NCI-H510A treated with DMSO at 0.1 percent for 48 hours (cell line): ENCODE results near the gene INHA.

Source experiments
- DNase-seq: peaks from one replicate; lab custom pipeline; 2025; lab: John Stamatoyannopoulos, UW

INHA gene, protein sequence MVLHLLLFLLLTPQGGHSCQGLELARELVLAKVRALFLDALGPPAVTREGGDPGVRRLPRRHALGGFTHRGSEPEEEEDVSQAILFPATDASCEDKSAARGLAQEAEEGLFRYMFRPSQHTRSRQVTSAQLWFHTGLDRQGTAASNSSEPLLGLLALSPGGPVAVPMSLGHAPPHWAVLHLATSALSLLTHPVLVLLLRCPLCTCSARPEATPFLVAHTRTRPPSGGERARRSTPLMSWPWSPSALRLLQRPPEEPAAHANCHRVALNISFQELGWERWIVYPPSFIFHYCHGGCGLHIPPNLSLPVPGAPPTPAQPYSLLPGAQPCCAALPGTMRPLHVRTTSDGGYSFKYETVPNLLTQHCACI

GRCh38 chr2:219572237-219573001 is at the start of gene INHA:
TSS of gene INHA (plus strand) at chr2:219572310. CDS start at chr2:219572375, 65 bp downstream.
- DNase-seq, result no peak

DNA sequence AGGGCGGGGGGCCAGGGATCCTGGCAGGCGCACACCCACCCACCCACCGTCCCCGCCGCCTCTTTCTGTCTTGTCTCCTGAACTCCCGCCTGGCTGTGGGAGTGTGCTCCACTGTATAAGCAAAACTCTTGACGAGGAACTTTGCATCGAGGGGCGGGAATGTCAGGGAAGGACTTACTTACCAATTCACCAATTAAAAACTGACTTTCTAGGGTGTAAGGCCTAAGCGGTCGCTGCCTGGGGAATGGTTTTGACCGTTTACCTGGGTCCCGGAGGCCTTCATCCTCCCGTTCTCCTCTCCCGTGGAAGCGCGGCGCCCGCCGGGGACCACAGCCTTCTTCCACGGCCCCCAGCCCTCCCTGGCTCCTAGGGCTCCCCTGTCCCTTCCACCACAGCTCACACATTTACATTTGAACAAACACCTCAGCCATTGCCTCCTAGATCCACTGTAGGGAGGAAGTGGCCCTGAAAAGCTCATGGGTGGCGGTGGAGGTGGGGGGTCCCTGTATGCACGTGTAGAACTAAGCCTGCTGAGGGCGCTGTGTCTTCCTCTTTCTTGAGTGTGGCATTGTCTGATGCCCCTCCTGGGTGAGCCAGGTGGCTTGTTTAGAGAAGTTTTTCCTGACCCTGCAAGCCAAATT is 49.0 kb upstream of the INHA start:
- no peak for DNase-seq

GRCh38 chr2:219524817-219525216 is 47.3 kb upstream of the INHA start:
- DNase-seq, result no peak

DNA sequence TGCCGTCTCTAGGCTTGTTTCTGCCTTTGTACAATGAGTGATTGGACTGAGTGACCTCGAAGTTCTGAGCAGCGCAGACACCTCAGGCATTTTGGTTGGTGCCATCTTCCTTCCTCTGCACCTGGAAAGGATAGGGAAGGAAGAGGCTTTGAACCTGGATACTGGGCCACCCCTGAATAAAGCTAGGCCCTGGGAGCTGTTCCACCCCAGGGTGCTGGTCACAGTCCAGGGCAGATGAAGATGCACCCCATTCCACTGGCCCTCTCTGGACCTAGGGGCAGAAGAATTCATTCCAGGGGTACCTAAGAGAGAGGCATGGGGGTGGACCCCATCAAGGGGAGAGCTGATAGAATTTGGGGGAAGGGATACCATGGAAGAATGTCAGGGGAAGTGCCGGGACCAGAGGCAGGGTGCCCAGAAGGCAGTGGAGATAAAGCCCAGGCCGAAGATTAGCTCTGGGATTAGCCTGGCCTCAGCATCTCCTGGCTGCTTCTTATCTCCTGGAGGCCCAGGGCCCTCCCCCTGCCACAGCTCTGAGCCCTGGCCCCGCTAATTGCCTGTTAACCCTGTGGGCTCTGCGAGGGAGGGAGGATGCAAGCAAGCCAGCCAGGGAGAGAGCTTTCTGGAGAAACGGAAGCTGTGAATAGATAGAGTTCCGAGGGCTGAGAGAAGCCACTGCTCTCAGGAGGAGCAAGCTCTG is 46.4 kb upstream of the INHA start:
- no peak for DNase-seq

DNA sequence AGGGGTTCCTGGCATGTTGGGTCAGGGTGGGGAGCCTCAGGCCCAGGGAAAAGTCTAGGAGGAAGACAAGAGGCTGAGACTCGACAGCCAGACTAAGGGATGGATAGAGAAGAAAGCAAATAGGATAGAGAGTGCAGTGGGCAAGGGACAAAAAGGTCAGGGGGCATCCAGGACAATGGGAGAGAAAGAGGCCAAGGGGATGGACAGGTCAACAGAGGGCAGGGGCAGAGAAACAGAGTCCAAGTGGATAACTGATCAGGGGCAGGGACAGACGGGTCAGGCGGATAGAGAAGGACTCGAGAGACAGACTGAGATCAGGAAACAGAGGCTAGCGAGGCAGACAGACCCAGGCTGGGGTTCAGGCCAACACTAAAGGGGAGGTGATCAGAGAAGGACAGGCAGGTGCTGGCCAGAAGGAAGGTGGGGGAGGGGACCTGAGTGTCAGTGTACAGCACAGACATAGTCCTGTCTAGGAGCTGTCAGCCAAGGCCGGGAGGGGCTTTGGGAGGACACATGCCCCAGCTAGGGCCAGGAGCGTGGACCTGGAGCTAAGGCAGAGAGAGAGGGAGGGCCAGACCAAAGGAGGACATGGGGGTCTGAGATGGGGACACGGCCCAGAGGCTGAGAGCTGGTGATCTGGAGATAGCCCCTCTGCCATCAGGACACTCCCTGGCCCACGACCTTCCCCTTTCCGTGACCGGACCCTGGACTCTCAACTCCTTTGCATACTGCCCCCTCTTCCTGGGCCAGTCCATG is 45.6 kb upstream of the INHA start:
- DNase-seq, result no peak

DNA sequence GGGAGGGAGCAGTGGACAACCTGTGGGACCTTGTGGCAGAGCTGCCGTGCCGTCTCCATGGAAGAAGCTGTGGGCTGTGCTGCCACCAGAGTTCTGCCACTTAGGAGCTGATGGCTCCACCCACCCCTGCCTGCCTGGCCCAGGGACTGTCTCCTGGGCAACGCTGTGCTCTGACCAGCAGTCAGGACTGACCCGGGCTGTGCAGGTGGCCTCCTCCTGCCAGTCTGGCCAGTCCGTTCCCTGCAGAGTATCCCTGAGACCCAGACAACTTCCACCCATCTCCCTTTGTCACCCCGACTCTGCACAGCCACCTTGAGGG is 45.1 kb upstream of the INHA start:
- DNase-seq, result peak; percentile 30

- no peak for DNase-seq
These were observed 44.6 kb upstream of the INHA start for GRCh38 chr2:219527472-219527871.

- peak; percentile 93 for DNase-seq
These were observed 41.8 kb upstream of the INHA start for GRCh38 chr2:219530048-219530963.

DNA sequence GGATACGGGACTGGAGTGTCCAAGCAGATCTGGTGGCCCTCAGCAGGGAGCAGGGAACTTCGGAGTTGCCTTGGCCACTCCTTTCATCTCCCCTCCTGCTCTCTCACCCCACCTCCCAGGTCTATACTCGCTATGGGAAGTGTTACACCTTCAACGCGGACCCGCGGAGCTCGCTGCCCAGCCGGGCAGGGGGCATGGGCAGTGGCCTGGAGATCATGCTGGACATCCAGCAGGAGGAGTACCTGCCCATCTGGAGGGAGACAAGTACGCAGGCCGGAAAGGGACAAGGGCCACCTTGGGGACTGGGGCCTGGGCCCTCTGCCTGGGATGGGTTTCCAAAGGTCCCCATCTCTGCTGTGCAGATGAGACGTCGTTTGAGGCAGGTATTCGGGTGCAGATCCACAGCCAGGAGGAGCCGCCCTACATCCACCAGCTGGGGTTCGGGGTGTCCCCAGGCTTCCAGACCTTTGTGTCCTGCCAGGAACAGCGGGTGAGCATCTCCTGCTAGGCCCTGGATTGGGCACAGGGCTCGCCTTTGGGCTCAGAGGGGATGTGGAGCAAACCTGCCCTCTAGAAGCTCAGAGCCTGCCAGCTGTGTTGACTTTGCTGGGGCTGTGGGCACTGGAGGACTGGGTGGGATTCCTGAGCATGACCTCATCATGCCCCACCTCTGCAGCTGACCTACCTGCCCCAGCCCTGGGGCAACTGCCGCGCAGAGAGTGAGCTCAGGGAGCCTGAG is 40.3 kb upstream of the INHA start:
- DNase-seq, result peak; percentile 21

DNA sequence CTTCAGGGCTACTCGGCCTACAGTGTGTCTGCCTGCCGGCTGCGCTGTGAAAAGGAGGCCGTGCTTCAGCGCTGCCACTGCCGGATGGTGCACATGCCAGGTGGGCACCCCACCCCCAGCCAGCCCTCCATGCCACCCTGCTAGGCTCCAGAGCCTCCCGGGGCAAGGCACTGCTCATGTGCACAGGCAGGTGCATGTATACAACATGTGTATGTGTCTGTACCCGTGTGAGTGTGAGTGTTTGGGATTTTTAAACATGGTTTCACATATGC is 39.8 kb upstream of the INHA start:
- no peak for DNase-seq

DNA sequence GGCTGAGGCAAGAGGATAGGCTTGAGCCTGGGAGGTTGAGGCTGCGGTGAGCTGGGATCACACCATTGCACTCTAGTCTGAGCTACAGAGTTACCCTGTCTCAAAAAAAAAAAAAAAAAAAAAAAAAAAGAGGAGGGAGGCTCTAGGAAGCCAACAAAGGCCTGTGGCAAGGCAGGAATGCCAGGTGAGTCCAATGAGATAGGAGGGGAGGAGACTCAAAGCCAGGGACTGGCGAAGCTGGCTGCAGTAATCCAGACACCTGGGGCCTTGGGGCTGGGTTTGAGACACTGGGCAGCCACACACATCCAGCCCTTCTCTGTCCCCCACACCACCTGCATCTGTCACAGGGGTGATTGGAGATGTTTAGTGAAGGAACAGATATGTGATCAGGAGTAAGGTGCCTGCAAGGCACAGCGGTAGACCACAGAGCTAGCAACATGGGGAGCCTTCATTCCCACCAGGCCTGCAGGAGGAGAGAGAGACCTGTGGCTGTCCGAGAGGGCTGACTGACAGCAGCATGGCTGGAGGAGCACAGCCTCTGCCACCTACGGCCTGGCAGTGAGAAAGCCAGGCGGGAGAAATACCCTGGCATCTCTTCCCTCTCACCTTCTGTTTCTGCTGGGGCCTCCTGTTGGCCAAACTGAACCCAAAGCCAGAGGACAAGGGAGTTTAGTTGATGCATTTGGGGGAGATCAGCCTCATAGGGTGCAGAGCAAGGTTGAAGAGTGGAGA is 38.0 kb upstream of the INHA start:
- DNase-seq, result no peak

GRCh38 chr2:219536425-219536824 is 35.7 kb upstream of the INHA start:
- no peak for DNase-seq

- DNase-seq, result no peak
These were observed 35.1 kb upstream of the INHA start for GRCh38 chr2:219536967-219537366.

DNA sequence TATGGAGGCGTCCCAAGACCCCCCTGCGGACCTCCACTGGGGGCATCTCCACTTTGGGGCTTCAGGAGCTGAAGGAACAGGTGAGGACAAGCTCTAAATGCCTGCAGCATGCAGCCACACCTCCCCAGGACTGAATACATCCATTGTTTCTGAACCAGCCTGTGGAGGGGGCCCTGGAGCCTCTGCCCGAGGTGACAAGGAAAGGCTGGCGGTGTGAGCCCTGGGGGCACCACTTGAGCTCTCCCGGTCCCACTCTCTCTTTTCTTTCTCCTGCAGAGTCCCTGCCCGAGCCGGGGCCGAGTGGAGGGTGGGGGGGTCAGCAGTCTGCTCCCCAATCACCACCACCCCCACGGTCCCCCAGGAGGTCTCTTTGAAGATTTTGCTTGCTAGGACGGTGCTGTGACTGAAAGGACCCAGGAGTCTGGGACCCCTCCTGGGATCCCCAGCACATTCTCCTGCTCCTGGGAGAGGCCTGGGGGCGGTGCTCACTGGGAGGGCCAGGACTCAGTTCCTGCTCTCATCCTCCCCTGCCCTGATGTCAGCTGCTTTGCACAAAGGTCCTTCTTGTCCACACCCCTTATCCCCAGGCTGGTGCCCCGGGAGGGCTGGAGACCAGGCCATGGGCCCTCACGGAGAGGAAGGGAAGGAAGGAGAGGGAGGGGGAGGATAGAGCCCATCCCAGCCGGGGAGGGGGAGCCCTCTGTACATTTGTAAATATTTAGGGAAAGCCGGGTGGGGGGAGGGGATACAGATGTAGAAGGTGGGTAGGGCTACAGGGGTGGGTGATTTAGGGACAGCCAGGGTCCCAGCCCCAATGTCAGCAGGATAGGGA is 34.2 kb upstream of the INHA start:
- no peak for DNase-seq

- no peak for DNase-seq
These were observed 33.6 kb upstream of the INHA start for GRCh38 chr2:219538504-219538951.

DNA sequence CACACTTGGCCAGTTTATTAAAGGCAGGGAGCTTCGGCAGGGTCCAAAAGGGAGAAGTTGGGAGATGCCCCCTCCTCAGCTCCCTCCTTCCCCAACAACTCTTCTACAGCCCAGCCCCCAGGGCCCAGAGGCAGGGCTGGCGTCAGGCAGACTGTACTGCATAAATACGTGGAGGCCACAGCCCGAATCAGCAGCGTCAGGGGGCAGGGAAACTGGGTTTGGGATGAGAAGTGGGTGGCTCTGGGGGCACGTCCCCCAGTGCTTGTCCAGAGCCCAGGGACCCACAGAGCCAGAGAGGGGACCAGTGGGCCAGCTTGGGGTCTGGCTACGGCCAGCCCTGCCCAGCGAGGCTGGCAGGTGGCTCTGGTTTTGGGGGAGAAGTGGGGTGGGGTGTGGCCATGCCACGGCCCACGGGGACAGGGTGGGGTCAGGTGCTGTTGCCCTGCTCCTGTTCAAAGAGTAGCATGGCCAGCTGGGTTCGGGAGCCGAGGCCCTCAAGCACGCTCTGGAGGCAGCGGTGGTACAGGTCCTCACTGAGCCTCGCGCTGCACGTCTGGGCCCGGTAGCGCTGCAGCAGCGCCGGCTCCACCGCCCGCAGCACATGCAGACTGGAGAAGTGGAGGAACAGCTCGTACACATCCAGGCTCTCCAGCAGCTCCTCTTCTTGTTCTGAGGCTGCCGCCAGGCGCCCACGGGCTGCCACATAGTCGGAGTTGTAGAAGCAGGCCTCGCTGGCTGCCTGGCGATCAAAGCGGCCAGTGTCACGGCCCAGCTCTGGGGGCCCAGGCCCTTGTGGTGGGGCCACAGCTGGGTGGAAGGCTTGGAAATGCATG is 32.9 kb upstream of the INHA start:
- DNase-seq, result no peak

GRCh38 chr2:219539926-219540678 is 32.0 kb upstream of the INHA start:
- DNase-seq, result no peak
